Measurements from ENCODE around the gene EDEM3. TPM values are rescaled to one million over a fixed set of nuclear protein-coding genes. Genes with fewer than 3 reads are reported as not detected.

The EDEM3 gene
- total and polyA plus RNA-seq, 9 of the 15 experiments (the other 6 are each of a cell fraction or from before 2014, with no cell fraction given): 15.8 to 46.6 (median 28.0) TPM

DNA sequence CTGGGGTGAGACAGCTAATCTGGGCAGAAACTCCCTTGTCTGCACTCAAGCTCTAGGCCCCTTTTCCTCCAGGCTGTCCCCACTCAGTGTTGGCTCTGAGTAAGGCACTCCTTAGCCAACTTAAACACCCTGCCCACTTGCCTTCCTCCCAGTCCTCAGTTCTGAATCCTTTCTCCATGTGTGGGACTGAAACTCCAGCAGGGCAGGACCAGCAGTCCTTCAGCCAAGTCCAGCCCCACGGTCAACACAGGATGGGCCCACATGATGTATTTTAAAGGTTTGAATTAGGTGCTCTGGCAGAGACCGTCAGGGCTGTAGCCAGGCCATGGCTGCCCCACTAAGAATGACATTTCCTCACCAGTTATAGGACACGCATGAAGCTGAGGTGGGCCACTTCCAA lies 107.8 kb downstream of the EDEM3 start (continued):
- no peak for TF ChIP-seq IRF9 (tag; IDR thresholded peaks at IDR 0.05)
- no peak for TF ChIP-seq SAFB2 (IDR thresholded peaks at IDR 0.05; ENCODE audit: borderline replicate concordance, low read depth, low read length, severe bottlenecking)
- TF ChIP-seq KDM2B (CRISPR knock-in tag; IDR thresholded peaks at IDR 0.05): no peak

- no peak for FAIRE-seq
- intact Hi-C loops (cut with micrococcal nuclease): no loop called here
Observed at GRCh38 chr1:184646178-184646701, 108.4 kb downstream of the EDEM3 start.

More at GRCh38 chr1:184646178-184646701, 108.4 kb downstream of the EDEM3 start:
- no TSS peak for BruUV-seq (replicated peaks)
- Histone ChIP-seq H3K36me3 (ENCODE audit: control insufficient read depth, insufficient read depth, low read length) (no peaks in the 10 kb centered on the region), H3K9ac (ENCODE audit: insufficient read depth in 1 of 2, low read depth in 2 of 2, low read length in 2 of 2) (no peak overlapping the region), H3K27me3 (ENCODE audit: control insufficient read depth in 2 of 2, insufficient read depth in 2 of 2, low read length in 2 of 2) (peaks cover 4 to 15% of the 10 kb centered on the region in 2 experiments; a peak in 4 of 5 replicates), H3K27ac (ENCODE audit: extremely low read depth, low read depth, low read length) (no peak overlapping the region), H3K79me2 (ENCODE audit: control insufficient read depth, insufficient read depth, low read length) (no peaks in the 10 kb centered on the region), H3K4me1 (replicated peaks in 1 of 2; ENCODE audit: control insufficient read depth in 2 of 2, insufficient read depth in 2 of 2, low read length in 2 of 2) (no peaks in the 10 kb centered on the region), H3K9me3 (replicated peaks; ENCODE audit: control insufficient read depth, insufficient read depth, low read depth, low read length) (no peaks in the 10 kb centered on the region), H3K9me1 (ENCODE audit: control insufficient read depth, insufficient read depth, low read length) (no peaks in the 10 kb centered on the region), H3K4me2 (ENCODE audit: insufficient read depth, low read length) (no peak overlapping the region), H4K20me1 (replicated peaks; ENCODE audit: control insufficient read depth, insufficient read depth, low read length) (no peaks in the 10 kb centered on the region), H3K4me3 (no peak overlapping the region), H2AFZ (ENCODE audit: low read depth, low read length) (no peak overlapping the region)
- DNase-seq (ENCODE audit: extremely low read depth in 1 of 4, low spot score in 3 of 4) (no peak), ATAC-seq (no peak)
- POLR2A ChIA-PET: interaction anchor here (0.6 kb wide), 1 partner anchor 19 kb away, joined by 3 read pairs; no protein-coding TSS in a partner anchor
- 5% methylated on average over 3 of the region's 3 CpGs for WGBS (ENCODE audit: insufficient coverage, low coverage, missing lambda C conversion rate)
- in situ Hi-C loops (cut with MboI): no loop called here
- TF ChIP-seq CBFA2T2 (conservative IDR thresholded peaks at IDR 0.05) (no peak), DMBX1 (CRISPR knock-in tag; IDR thresholded peaks at IDR 0.05; ENCODE audit: borderline replicate concordance) (no peak), TAF1 (IDR thresholded peaks at IDR 0.05; ENCODE audit: control insufficient read depth, extremely low read depth, insufficient read depth, low read length, severe bottlenecking) (no peak), ESRRB (CRISPR knock-in tag; IDR thresholded peaks at IDR 0.05; ENCODE audit: borderline replicate concordance) (no peak)
- TF ChIP-seq, protein P1, sequence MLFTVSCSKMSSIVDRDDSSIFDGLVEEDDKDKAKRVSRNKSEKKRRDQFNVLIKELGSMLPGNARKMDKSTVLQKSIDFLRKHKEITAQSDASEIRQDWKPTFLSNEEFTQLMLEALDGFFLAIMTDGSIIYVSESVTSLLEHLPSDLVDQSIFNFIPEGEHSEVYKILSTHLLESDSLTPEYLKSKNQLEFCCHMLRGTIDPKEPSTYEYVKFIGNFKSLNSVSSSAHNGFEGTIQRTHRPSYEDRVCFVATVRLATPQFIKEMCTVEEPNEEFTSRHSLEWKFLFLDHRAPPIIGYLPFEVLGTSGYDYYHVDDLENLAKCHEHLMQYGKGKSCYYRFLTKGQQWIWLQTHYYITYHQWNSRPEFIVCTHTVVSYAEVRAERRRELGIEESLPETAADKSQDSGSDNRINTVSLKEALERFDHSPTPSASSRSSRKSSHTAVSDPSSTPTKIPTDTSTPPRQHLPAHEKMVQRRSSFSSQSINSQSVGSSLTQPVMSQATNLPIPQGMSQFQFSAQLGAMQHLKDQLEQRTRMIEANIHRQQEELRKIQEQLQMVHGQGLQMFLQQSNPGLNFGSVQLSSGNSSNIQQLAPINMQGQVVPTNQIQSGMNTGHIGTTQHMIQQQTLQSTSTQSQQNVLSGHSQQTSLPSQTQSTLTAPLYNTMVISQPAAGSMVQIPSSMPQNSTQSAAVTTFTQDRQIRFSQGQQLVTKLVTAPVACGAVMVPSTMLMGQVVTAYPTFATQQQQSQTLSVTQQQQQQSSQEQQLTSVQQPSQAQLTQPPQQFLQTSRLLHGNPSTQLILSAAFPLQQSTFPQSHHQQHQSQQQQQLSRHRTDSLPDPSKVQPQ (CRISPR knock-in tag; IDR thresholded peaks at IDR 0.05; ENCODE audit: borderline replicate concordance): no peak
- TF ChIP-seq, protein P2, sequence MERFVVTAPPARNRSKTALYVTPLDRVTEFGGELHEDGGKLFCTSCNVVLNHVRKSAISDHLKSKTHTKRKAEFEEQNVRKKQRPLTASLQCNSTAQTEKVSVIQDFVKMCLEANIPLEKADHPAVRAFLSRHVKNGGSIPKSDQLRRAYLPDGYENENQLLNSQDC (CRISPR knock-in tag; IDR thresholded peaks at IDR 0.05): no peak
- CTCF ChIA-PET (ENCODE audit: low intra/inter-chr PET ratio): no interaction called here

All from K562 (cell line).